HepG2 (cell line): ENCODE measurements around the gene ABCA3. TPM values are rescaled to one million over a fixed set of nuclear protein-coding genes. Genes with fewer than 3 reads are reported as not detected.
A peak's percentile ranks its signal among the peaks of the same experiment; 100 is the strongest.

Experiments
- CBX1 ChIP-seq: IDR thresholded peaks from one replicate; pipeline ENCODE4 v1.6.1; 2016; ENCODE audit warnings: antibody characterized with exemption, low read depth
- GABPA ChIP-seq, 2 experiments: IDR thresholded peaks; 2 replicates each; pipeline ENCODE4 v1.6.1; 2011 to 2016; ENCODE audit warnings: low read depth in 2 of 2, low read length in 1 of 2, missing biosample characterization in 1 of 2, missing genetic modification characterization in 1 of 2
- GTF2F1 ChIP-seq: fragments of 150-350 bp; IDR thresholded peaks from 2 replicates; pipeline ENCODE4 v1.6.1; 2014; ENCODE audit warnings: low read length
- KDM1A ChIP-seq: IDR thresholded peaks from 2 replicates; pipeline ENCODE4 v1.6.1; 2016; ENCODE audit warnings: missing compliant biosample characterization
- KDM3A ChIP-seq: IDR thresholded peaks from 2 replicates; pipeline ENCODE4 v1.6.1; 2018; ENCODE audit warnings: low read depth, missing compliant biosample characterization
- KLF13 ChIP-seq: sonication (generic); formaldehyde crosslinking; IDR thresholded peaks from 2 replicates; pipeline ENCODE4 v1.4.0; 2020; ENCODE audit warnings: mild to moderate bottlenecking, missing genetic modification reagents
- KLF6 ChIP-seq: IDR thresholded peaks from 2 replicates; pipeline ENCODE4 v1.8.0; 2016; ENCODE audit warnings: missing biosample characterization, missing genetic modification reagents
- NAIF1 ChIP-seq: sonication (generic); formaldehyde crosslinking; IDR thresholded peaks from 2 replicates; pipeline ENCODE4 v1.5.0; 2020; ENCODE audit warnings: mild to moderate bottlenecking, missing genetic modification reagents, borderline replicate concordance
- RBM22 ChIP-seq: fragments of 200-400 bp; formaldehyde crosslinking; optimal IDR thresholded peaks from 2 replicates; pipeline ENCODE3; 2017; ENCODE audit warnings: mild to moderate bottlenecking, low read length, moderate library complexity
- SALL1 ChIP-seq: sonication (generic); formaldehyde crosslinking; IDR thresholded peaks from 2 replicates; pipeline ENCODE4 v1.8.0; 2022; ENCODE audit warnings: mild to moderate bottlenecking, missing genetic modification reagents
- SOX6 ChIP-seq, 2 experiments: fragments of 450-650 bp in 1 of 2; sonication (generic) in 1 of 2; formaldehyde crosslinking in 1 of 2; IDR thresholded peaks; 2 replicates each; pipeline versions ENCODE4 v1.4.0 to v1.6.1; 2017 to 2020; ENCODE audit warnings: antibody characterized with exemption in 1 of 2, mild to moderate bottlenecking in 1 of 2, missing genetic modification reagents in 1 of 2
- TEAD3 ChIP-seq: optimal IDR thresholded peaks from 2 replicates; pipeline ENCODE3; 2016; ENCODE audit warnings: borderline replicate concordance
- ZFY ChIP-seq: sonication (generic); formaldehyde crosslinking; IDR thresholded peaks from 2 replicates; pipeline ENCODE4 v1.4.0; 2020; ENCODE audit warnings: missing genetic modification reagents
- ZMYM3 ChIP-seq: sonication (generic); formaldehyde crosslinking; IDR thresholded peaks from 2 replicates; pipeline ENCODE4 v1.5.1; 2020; ENCODE audit warnings: mild to moderate bottlenecking, missing genetic modification reagents
- ZNF468 ChIP-seq: sonication (generic); formaldehyde crosslinking; IDR thresholded peaks from 2 replicates; pipeline ENCODE4 v1.8.0; 2022; ENCODE audit warnings: mild to moderate bottlenecking, moderate library complexity, missing genetic modification reagents
- ZSCAN29 ChIP-seq: sonication (generic); formaldehyde crosslinking; conservative IDR thresholded peaks from 2 replicates; pipeline ENCODE4 v1.4.0; 2020; ENCODE audit warnings: mild to moderate bottlenecking, missing genetic modification reagents
- ZSCAN9 ChIP-seq: IDR thresholded peaks from 2 replicates; pipeline ENCODE4 v1.6.1; 2016; ENCODE audit warnings: borderline replicate concordance
- polyA plus RNA-seq, 8 experiments: library from polyadenylated mRNA; depleted of rRNA in 3 of 8; stranded (reverse) in 7 of 8; unstranded in 1 of 8; fragments of >200 nt; fragmentation: Illumina TruSeq in 4 of 8; extraction: Trizol in 4 of 8; gene quantifications; 2 replicates each; pipeline versions ENCODE4 v1.2.1 to v1.2.3, GENCODE V29; 2011 to 2016; ENCODE audit warnings: low read depth in 4 of 8, missing spikeins in 1 of 8, mixed read lengths in 1 of 8; ENCODE audit not compliant: insufficient read depth in 1 of 8
- total RNA-seq, 5 experiments: library from RNA; depleted of rRNA; stranded (reverse); fragments of >200 nt; fragmentation: Illumina TruSeq; extraction: Trizol; gene quantifications; 2 replicates each; pipeline ENCODE4 v1.2.3, GENCODE V29; 2016; ENCODE audit warnings: low read depth in 1 of 5
- TF ChIP-seq, protein P1 (sequence below): sonication (generic); formaldehyde crosslinking; IDR thresholded peaks from 2 replicates; pipeline ENCODE4 v1.5.1; 2020; ENCODE audit warnings: missing genetic modification reagents, mild to moderate bottlenecking, borderline replicate concordance
- TF ChIP-seq, protein P2 (sequence below): sonication (generic); formaldehyde crosslinking; IDR thresholded peaks from 2 replicates; pipeline ENCODE4 v1.8.0; 2022; ENCODE audit warnings: mild to moderate bottlenecking, missing genetic modification reagents; ENCODE audit not compliant: insufficient replicate concordance
- TF ChIP-seq, protein P3 (sequence below): sonication (generic); formaldehyde crosslinking; IDR thresholded peaks from 2 replicates; pipeline ENCODE4 v1.4.0; 2020; ENCODE audit warnings: missing genetic modification reagents, mild to moderate bottlenecking, borderline replicate concordance
- TF ChIP-seq, protein P4 (sequence below): sonication (generic); formaldehyde crosslinking; IDR thresholded peaks from 2 replicates; pipeline ENCODE4 v1.4.0; 2020; ENCODE audit warnings: missing genetic modification reagents

The ABCA3 gene
- total and polyA plus RNA-seq, 2 of the 13 experiments (the other 11 are each of a cell fraction or from before 2014, with no cell fraction given), result 0.60 to 1.5 TPM

DNA sequence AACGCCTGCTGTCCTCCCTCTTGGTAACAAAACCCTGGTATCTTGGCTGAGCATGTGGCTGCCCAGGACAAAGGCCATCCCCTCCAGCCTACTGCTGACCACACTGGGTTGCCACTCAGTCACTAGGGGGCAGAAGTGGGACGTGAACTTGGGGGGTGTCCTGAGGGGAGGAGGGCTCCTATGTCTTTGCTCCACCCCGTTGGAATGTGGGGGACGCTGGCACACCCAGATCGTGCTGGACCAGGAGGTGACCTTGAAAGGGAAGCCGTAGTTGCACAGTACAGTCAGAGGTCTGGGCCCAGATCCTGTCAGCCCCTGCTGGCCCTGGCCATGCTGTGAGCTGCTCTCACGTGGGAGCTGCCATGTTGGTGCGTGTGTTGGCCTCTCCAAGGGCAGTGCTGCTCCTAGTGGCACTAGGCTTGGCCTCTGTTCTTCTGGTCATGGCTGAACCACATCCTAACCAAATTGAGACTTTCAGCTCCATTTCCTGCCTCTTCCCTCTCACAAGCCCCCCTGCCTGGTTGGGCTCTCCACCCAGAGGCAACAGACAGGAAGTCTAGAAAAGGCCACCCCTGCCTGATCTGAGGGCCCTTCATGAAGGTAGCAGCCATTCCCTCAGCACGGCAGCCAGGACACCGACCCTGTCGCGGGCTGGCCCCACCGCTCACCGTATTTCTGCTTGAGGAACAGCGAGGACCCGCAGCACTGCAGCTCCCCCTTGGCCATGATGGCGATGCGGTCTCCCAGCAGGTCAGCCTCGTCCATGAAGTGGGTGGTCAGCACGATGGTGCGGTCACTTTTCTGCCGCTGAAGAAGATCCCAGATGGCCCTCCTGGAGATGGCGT is 43.6 kb downstream of the ABCA3 start (continued):
- no peak for TF ChIP-seq KLF6 (CRISPR knock-in tag)
- TF ChIP-seq, protein P1, sequence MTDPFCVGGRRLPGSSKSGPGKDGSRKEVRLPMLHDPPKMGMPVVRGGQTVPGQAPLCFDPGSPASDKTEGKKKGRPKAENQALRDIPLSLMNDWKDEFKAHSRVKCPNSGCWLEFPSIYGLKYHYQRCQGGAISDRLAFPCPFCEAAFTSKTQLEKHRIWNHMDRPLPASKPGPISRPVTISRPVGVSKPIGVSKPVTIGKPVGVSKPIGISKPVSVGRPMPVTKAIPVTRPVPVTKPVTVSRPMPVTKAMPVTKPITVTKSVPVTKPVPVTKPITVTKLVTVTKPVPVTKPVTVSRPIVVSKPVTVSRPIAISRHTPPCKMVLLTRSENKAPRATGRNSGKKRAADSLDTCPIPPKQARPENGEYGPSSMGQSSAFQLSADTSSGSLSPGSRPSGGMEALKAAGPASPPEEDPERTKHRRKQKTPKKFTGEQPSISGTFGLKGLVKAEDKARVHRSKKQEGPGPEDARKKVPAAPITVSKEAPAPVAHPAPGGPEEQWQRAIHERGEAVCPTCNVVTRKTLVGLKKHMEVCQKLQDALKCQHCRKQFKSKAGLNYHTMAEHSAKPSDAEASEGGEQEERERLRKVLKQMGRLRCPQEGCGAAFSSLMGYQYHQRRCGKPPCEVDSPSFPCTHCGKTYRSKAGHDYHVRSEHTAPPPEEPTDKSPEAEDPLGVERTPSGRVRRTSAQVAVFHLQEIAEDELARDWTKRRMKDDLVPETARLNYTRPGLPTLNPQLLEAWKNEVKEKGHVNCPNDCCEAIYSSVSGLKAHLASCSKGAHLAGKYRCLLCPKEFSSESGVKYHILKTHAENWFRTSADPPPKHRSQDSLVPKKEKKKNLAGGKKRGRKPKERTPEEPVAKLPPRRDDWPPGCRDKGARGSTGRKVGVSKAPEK, result no peak
- TF ChIP-seq TEAD3, result peak; percentile 69
- TF ChIP-seq NAIF1 (CRISPR knock-in tag), result no peak
- TF ChIP-seq, protein P2, sequence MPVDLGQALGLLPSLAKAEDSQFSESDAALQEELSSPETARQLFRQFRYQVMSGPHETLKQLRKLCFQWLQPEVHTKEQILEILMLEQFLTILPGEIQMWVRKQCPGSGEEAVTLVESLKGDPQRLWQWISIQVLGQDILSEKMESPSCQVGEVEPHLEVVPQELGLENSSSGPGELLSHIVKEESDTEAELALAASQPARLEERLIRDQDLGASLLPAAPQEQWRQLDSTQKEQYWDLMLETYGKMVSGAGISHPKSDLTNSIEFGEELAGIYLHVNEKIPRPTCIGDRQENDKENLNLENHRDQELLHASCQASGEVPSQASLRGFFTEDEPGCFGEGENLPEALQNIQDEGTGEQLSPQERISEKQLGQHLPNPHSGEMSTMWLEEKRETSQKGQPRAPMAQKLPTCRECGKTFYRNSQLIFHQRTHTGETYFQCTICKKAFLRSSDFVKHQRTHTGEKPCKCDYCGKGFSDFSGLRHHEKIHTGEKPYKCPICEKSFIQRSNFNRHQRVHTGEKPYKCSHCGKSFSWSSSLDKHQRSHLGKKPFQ, result no peak
- peak; percentile 22; the same call in 1 of the 2 replicates for TF ChIP-seq SALL1
- TF ChIP-seq ZMYM3, result no peak
- TF ChIP-seq ZNF468 (CRISPR knock-in tag), result no peak
- no peak for TF ChIP-seq ZSCAN9
- no peak for TF ChIP-seq CBX1
- TF ChIP-seq RBM22, result no peak
- no peak for TF ChIP-seq KDM3A (CRISPR knock-in tag)
- TF ChIP-seq KLF13 (CRISPR knock-in tag), result no peak
- TF ChIP-seq, protein P3, sequence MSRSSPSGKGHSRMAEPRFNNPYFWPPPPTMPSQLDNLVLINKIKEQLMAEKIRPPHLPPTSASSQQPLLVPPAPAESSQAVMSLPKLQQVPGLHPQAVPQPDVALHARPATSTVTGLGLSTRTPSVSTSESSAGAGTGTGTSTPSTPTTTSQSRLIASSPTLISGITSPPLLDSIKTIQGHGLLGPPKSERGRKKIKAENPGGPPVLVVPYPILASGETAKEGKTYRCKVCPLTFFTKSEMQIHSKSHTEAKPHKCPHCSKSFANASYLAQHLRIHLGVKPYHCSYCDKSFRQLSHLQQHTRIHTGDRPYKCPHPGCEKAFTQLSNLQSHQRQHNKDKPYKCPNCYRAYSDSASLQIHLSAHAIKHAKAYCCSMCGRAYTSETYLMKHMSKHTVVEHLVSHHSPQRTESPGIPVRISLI, result no peak
- no peak for TF ChIP-seq GABPA (IDR thresholded peaks at IDR 0.05; ENCODE audit: low read depth, low read length)
- no peak for TF ChIP-seq GABPA (CRISPR knock-in tag; IDR thresholded peaks at IDR 0.05; ENCODE audit: low read depth)
- TF ChIP-seq, protein P4, sequence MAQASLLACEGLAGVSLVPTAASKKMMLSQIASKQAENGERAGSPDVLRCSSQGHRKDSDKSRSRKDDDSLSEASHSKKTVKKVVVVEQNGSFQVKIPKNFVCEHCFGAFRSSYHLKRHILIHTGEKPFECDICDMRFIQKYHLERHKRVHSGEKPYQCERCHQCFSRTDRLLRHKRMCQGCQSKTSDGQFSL, result peak; percentile 77
- TF ChIP-seq SOX6 (IDR thresholded peaks at IDR 0.05), result no peak
- 0 out of 2 replicates have a peak, but pooled peaks have one; percentile 25 for TF ChIP-seq SOX6 (CRISPR knock-in tag; IDR thresholded peaks at IDR 0.05)
- TF ChIP-seq GTF2F1, result no peak
- peak; percentile 30; the same call in 1 of the 2 replicates for TF ChIP-seq ZFY (CRISPR knock-in tag)
- no peak for TF ChIP-seq ZSCAN29
- TF ChIP-seq KDM1A (CRISPR knock-in tag), result no peak; the same call in 1 of the 2 replicates
